ENCODE results near the gene PTPRT. TPM values are rescaled to one million over a fixed set of nuclear protein-coding genes. Genes with fewer than 3 reads are reported as not detected.

The PTPRT gene
- total and polyA plus RNA-seq, 7 donors, result under 0.01 to 0.09 (median 0.03) TPM; not detected in 1

GRCh38 chr20:43123180-43123579 lies 66.5 kb downstream of the PTPRT start:
- no peak for TF ChIP-seq CTCF (IDR thresholded peaks at IDR 0.05)
- Histone ChIP-seq H3K4me3 (no peak overlapping the region), H3K27ac (no peak overlapping the region), H3K9me3 (no peaks in the 10 kb centered on the region), H3K27me3 (ENCODE audit: insufficient read depth in 3 of 3, low read length in 2 of 3) (no peaks in the 10 kb centered on the region), H3K36me3 (ENCODE audit: insufficient read depth in 1 of 2, low read depth in 1 of 2) (no peaks in the 10 kb centered on the region), H3K4me1 (no peaks in the 10 kb centered on the region)
- intact Hi-C loops (cut with DNase I), result no loop called here
- DNase-seq (no peak), ATAC-seq (no peak)
- 77 to 81% (median 79%) methylated on average over 2 of the region's 2 CpGs for WGBS, 3 donors

- no peaks in the 10 kb centered on the region for H3K4me1 ChIP-seq
- no peaks in the 10 kb centered on the region for H3K36me3 ChIP-seq (ENCODE audit: insufficient read depth in 1 of 2, low read depth in 1 of 2)
- H3K9me3 ChIP-seq, result no peaks in the 10 kb centered on the region
- WGBS, 3 donors, result 35 to 53% (median 48%) methylated on average over 2 of the region's 2 CpGs
- TF ChIP-seq CTCF (IDR thresholded peaks at IDR 0.05), result no peak
- no peak overlapping the region for H3K4me3 ChIP-seq
- no peak for DNase-seq
- H3K27ac ChIP-seq, result no peak overlapping the region
- no peaks in the 10 kb centered on the region for H3K27me3 ChIP-seq (ENCODE audit: insufficient read depth in 3 of 3, low read length in 2 of 3)
- intact Hi-C loops (cut with DNase I), result no loop called here
- no peak for ATAC-seq
These were observed 70.0 kb downstream of the PTPRT start for GRCh38 chr20:43119720-43120119.

DNA sequence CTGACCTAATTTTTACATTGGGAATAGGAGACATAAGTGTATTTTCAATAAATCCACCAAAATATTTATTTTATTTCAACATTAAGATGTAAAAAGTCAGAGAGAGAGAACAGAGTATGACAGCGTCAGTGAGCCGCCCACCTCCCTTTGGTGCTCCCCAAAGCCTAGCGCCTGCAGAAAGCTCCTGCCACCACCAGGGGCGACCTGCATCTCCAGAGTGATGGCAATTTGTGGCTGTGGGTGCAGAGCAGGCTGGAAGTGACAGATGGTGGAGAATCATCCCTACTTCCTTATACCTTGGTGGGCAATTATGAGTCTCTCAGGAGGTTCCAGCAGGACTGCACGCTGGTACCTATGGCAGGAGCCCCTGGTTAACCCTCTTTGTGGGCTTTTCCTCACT lies 87.3 kb downstream of the PTPRT start:
- H3K4me1 ChIP-seq, result no peaks in the 10 kb centered on the region
- no peaks in the 10 kb centered on the region for H3K9me3 ChIP-seq
- H3K4me3 ChIP-seq, result no peak overlapping the region
- no peak for DNase-seq
- intact Hi-C loops (cut with DNase I), result no loop called here
- H3K36me3 ChIP-seq (ENCODE audit: insufficient read depth in 1 of 2, low read depth in 1 of 2), result no peaks in the 10 kb centered on the region
- 44 to 49% (median 45%) methylated on average over 5 of the region's 5 CpGs for WGBS, 3 donors
- peaks cover 0 to 2% (median 0%) of the 10 kb centered on the region in 3 donors for H3K27me3 ChIP-seq (ENCODE audit: insufficient read depth in 3 of 3, low read length in 2 of 3)
- no peak overlapping the region for H3K27ac ChIP-seq
- no peak for ATAC-seq
- TF ChIP-seq CTCF (IDR thresholded peaks at IDR 0.05), result no peak

DNA sequence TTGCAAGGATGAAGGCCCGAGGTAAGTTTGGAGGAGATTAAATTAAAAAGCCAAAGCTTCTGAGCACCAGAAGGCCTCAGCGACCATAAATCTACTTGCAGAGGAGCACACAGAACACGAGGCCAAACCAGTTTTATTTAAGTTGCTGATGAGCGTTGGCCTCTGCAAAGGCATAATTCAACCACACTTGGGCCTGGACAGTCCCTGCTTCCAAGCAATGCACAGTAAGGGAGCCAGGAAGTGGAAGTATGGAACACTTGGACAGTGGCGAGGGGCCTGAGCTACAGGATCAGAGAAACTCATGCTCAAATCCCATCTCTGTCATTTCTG lies 92.8 kb downstream of the PTPRT start:
- no peaks in the 10 kb centered on the region for H3K9me3 ChIP-seq
- DNase-seq, result no peak
- TF ChIP-seq CTCF (IDR thresholded peaks at IDR 0.05), result no peak
- 45 to 67% (median 55%) methylated on average over 5 of the region's 5 CpGs for WGBS, 3 donors
- H3K4me1 ChIP-seq, result no peaks in the 10 kb centered on the region
- H3K27ac ChIP-seq, result no peak overlapping the region
- H3K27me3 ChIP-seq (ENCODE audit: insufficient read depth in 3 of 3, low read length in 2 of 3), result no peaks in the 10 kb centered on the region
- no peak for ATAC-seq
- no peaks in the 10 kb centered on the region for H3K36me3 ChIP-seq (ENCODE audit: insufficient read depth in 1 of 2, low read depth in 1 of 2)
- no peak overlapping the region for H3K4me3 ChIP-seq
- intact Hi-C loops (cut with DNase I), result no loop called here

GRCh38 chr20:43096126-43096930 lies 93.4 kb downstream of the PTPRT start:
- ATAC-seq, result no peak
- H3K27me3 ChIP-seq (ENCODE audit: insufficient read depth in 3 of 3, low read length in 2 of 3), result no peaks in the 10 kb centered on the region
- H3K36me3 ChIP-seq (ENCODE audit: insufficient read depth in 1 of 2, low read depth in 1 of 2), result no peaks in the 10 kb centered on the region
- intact Hi-C loops (cut with DNase I), result no loop called here
- no peaks in the 10 kb centered on the region for H3K4me1 ChIP-seq
- no peak overlapping the region for H3K4me3 ChIP-seq
- WGBS, 3 donors, result 31 to 45% (median 42%) methylated on average over 4 to 5 of the region's 5 CpGs
- H3K27ac ChIP-seq, result no peak overlapping the region
- no peak for TF ChIP-seq CTCF (IDR thresholded peaks at IDR 0.05)
- no peaks in the 10 kb centered on the region for H3K9me3 ChIP-seq
- no peak for DNase-seq
